GM12878 (cell line): ENCODE data around the gene STPG1. TPM values are rescaled to one million over a fixed set of nuclear protein-coding genes. Genes with fewer than 3 reads are reported as not detected.

Experiments used
- ATAC-seq: fragments of 200-7000 bp; cut with Tn5 transposase; 3 replicates; pipeline ENCODE4 v1.9.1; 2020; ENCODE audit warnings: mild to moderate bottlenecking, moderate library complexity
- BruUV-seq: library from RNA; stranded (reverse); fragments of 400-500 nt; replicated peaks from 2 replicates; lab custom pipeline; 2021; lab: Mats Ljungman, UMichigan
- CTCF ChIA-PET: fragments of 300-600 bp; sonication (Branson Sonifier 250); formaldehyde crosslinking; extraction: SDS; loops from one replicate; lab custom pipeline; 2021; ENCODE audit warnings: inconsistent platforms; lab: Yijun Ruan, JAX
- POLR2A ChIA-PET: fragments of 350-600 bp; formaldehyde crosslinking; extraction: SDS; loops from one replicate; lab custom pipeline; 2021; ENCODE audit warnings: inconsistent platforms; lab: Charles Lee
- RAD21 ChIA-PET: fragments of 300-600 bp; sonication (Branson Sonifier 250); formaldehyde crosslinking; loops from one replicate; lab custom pipeline; 2023; ENCODE audit warnings: antibody characterized with exemption; ENCODE audit not compliant: unreplicated experiment; lab: Charles Lee
- SMC1A ChIA-PET: fragments of 300-600 bp; sonication (Branson Sonifier 250); formaldehyde crosslinking; loops from one replicate; lab custom pipeline; 2023; ENCODE audit not compliant: unreplicated experiment, uncharacterized antibody; lab: Charles Lee
- DNase-seq: peaks from one replicate; pipeline ENCODE4 v3.0.0-alpha.2; 2011; ENCODE audit warnings: low read depth, low spot score
- FAIRE-seq: peaks from 3 replicates; lab custom pipeline; 2011; peaks lifted over from hg19 to GRCh38; lab: Jason Lieb, UNC
- H2AFZ ChIP-seq: 2 replicates; pipeline ENCODE4 v1.6.0; 2011; ENCODE audit warnings: low read depth, low read length, control low read depth; ENCODE audit not compliant: control insufficient read depth
- H3K27ac ChIP-seq: 2 replicates; pipeline ENCODE4 v1.5.1; 2011; ENCODE audit warnings: control low read depth; ENCODE audit not compliant: control insufficient read depth, insufficient read depth
- H3K27me3 ChIP-seq, 2 experiments: replicated peaks in 1 of 2; 2 replicates each; pipeline versions ENCODE4 v1.6.0 to v1.6.1; 2011; ENCODE audit warnings: low read length in 1 of 2; ENCODE audit not compliant: control insufficient read depth in 2 of 2, insufficient read depth in 2 of 2
- H3K36me3 ChIP-seq, 2 experiments: 2 replicates each; pipeline ENCODE4 v1.5.1; 2011; ENCODE audit warnings: low read length in 1 of 2; ENCODE audit not compliant: control insufficient read depth in 2 of 2, insufficient read depth in 2 of 2
- H3K4me1 ChIP-seq: 2 replicates; pipeline ENCODE4 v1.6.1; 2011; ENCODE audit warnings: mild to moderate bottlenecking, low read length, moderate library complexity, mixed read lengths; ENCODE audit not compliant: control insufficient read depth, insufficient read depth
- H3K4me2 ChIP-seq: 2 replicates; pipeline ENCODE4 v1.6.0; 2011; ENCODE audit warnings: control low read depth; ENCODE audit not compliant: control insufficient read depth, insufficient read depth
- H3K4me3 ChIP-seq: fragments of 200-600 bp; sonication (generic); 2 replicates; pipeline ENCODE4 v1.5.1; 2016
- H3K79me2 ChIP-seq: 2 replicates; pipeline ENCODE4 v1.6.0; 2011; ENCODE audit warnings: low read length; ENCODE audit not compliant: control insufficient read depth, insufficient read depth
- H3K9ac ChIP-seq: 2 replicates; pipeline ENCODE4 v1.8.0; 2011; ENCODE audit warnings: low read length, control low read depth, mixed read lengths; ENCODE audit not compliant: control insufficient read depth, insufficient read depth
- H3K9me3 ChIP-seq: replicated peaks from 3 replicates; pipeline ENCODE4 v1.5.1; 2011; ENCODE audit warnings: mild to moderate bottlenecking, low read length; ENCODE audit not compliant: control insufficient read depth, insufficient read depth
- H4K20me1 ChIP-seq: 2 replicates; pipeline ENCODE4 v1.6.0; 2011; ENCODE audit not compliant: control insufficient read depth, insufficient read depth
- CEBPB ChIP-seq, 2 experiments: fragments of 150-350 bp in 1 of 2; IDR thresholded peaks; 2 replicates each; pipeline ENCODE4 v1.6.1; 2012 to 2014; ENCODE audit warnings: low read depth in 2 of 2, low read length in 2 of 2, borderline replicate concordance in 1 of 2, inconsistent platforms in 1 of 2
- E2F4 ChIP-seq: IDR thresholded peaks from 2 replicates; pipeline ENCODE4 v1.6.1; 2012; ENCODE audit warnings: low read depth, low read length, improper control_type of control experiment
- E4F1 ChIP-seq: fragments of 450-650 bp; IDR thresholded peaks from 2 replicates; pipeline ENCODE4 v1.6.1; 2018; ENCODE audit warnings: borderline replicate concordance, mild to moderate bottlenecking; ENCODE audit not compliant: partially characterized antibody
- ETV6 ChIP-seq, 2 experiments: fragments of 450-650 bp in 1 of 2; IDR thresholded peaks in 1 of 2; conservative IDR thresholded peaks in 1 of 2; 2 replicates each; pipeline ENCODE4 v1.6.1; 2014; ENCODE audit warnings: antibody characterized with exemption in 1 of 2, borderline replicate concordance in 1 of 2, low read depth in 1 of 2, mild to moderate bottlenecking in 1 of 2, moderate library complexity in 1 of 2
- EZH2 ChIP-seq: IDR thresholded peaks from 2 replicates; pipeline ENCODE4 v1.6.1; 2012; ENCODE audit warnings: low read depth, mild to moderate bottlenecking, control low read depth, inconsistent platforms, low read length, borderline replicate concordance; ENCODE audit not compliant: control insufficient read depth
- GABPA ChIP-seq: IDR thresholded peaks from 2 replicates; pipeline ENCODE4 v1.6.1; 2014; ENCODE audit warnings: antibody characterized with exemption, low read depth, mild to moderate bottlenecking, inconsistent platforms
- KDM1A ChIP-seq: fragments of 200-600 bp; sonication (generic); IDR thresholded peaks from 2 replicates; pipeline ENCODE4 v1.6.1; 2016; ENCODE audit warnings: borderline replicate concordance
- MXI1 ChIP-seq: fragments of 150-350 bp; IDR thresholded peaks from 2 replicates; pipeline ENCODE4 v1.6.1; 2011; ENCODE audit warnings: low read depth, mild to moderate bottlenecking, inconsistent platforms, low read length, improper control_type of control experiment
- NFIC ChIP-seq: IDR thresholded peaks from 2 replicates; pipeline ENCODE4 v1.6.1; 2012; ENCODE audit warnings: low read depth, mild to moderate bottlenecking, inconsistent platforms, low read length, moderate library complexity
- NFYB ChIP-seq: IDR thresholded peaks from 2 replicates; pipeline ENCODE4 v1.6.1; 2011; ENCODE audit warnings: low read depth, mild to moderate bottlenecking, low read length, improper control_type of control experiment, moderate library complexity; ENCODE audit not compliant: insufficient read depth
- POLR2AphosphoS2 ChIP-seq: IDR thresholded peaks from 2 replicates; pipeline ENCODE4 v1.6.1; 2011; ENCODE audit warnings: low read depth, mild to moderate bottlenecking, low read length, improper control_type of control experiment, moderate library complexity
- RAD51 ChIP-seq: fragments of 450-650 bp; IDR thresholded peaks from 2 replicates; pipeline ENCODE4 v1.6.1; 2016; ENCODE audit warnings: moderate library complexity, mild to moderate bottlenecking, inconsistent platforms
- SMAD5 ChIP-seq: IDR thresholded peaks from 2 replicates; pipeline ENCODE4 v1.6.1; 2016; ENCODE audit warnings: antibody characterized with exemption, low read depth
- SUZ12 ChIP-seq: fragments of 200-600 bp; sonication (generic); IDR thresholded peaks from one replicate; pipeline ENCODE4 v1.6.1; 2018; ENCODE audit warnings: antibody characterized with exemption, mild to moderate bottlenecking; ENCODE audit not compliant: unreplicated experiment
- TAF1 ChIP-seq: IDR thresholded peaks from 2 replicates; pipeline ENCODE4 v1.6.1; 2011; ENCODE audit warnings: mild to moderate bottlenecking, low read depth, low read length, borderline replicate concordance
- TCF7 ChIP-seq: IDR thresholded peaks from 2 replicates; pipeline ENCODE4 v1.6.1; 2014; ENCODE audit warnings: antibody characterized with exemption, borderline replicate concordance
- YBX1 ChIP-seq: fragments of 450-650 bp; IDR thresholded peaks from 2 replicates; pipeline ENCODE4 v1.6.1; 2016; ENCODE audit warnings: antibody characterized with exemption
- ZNF622 ChIP-seq: fragments of 450-650 bp; IDR thresholded peaks from 2 replicates; pipeline ENCODE4 v1.6.1; 2017; ENCODE audit warnings: mild to moderate bottlenecking, inconsistent platforms
- WGBS: methylation state at CpG from one replicate; pipeline ENCODE4 v1.1.6; 2016; ENCODE audit warnings: low lambda C conversion rate; ENCODE audit not compliant: insufficient replicate concordance, insufficient coverage; ENCODE audit errors: missing lambda C conversion rate; 5-methylcytosine and 5-hydroxymethylcytosine counted together
- in situ Hi-C: fragments of 300-500 bp; cut with MboI; formaldehyde crosslinking; loops from 9 replicates; pipeline ENCODE4 v1.14.3; 2018; ENCODE audit warnings: mixed read lengths
- intact Hi-C: fragments of 100-400 bp; cut with micrococcal nuclease; formaldehyde crosslinking; loops from one replicate; pipeline ENCODE4 v1.14.2; 2022; ENCODE audit not compliant: unreplicated experiment
- polyA plus RNA-seq, 11 experiments: library from polyadenylated mRNA; depleted of rRNA in 4 of 11; unstranded in 6 of 11; stranded (reverse) in 5 of 11; fragments of >200 nt; fragmentation: Nextera tagmentation in 4 of 11; fragmentation: Illumina TruSeq in 1 of 11; extraction: Ambion mirVana in 4 of 11; extraction: Trizol in 1 of 11; gene quantifications; 1 replicate in 1 of 11; 2 replicates in 10 of 11; pipeline versions ENCODE4 v1.2.1 to v1.2.3, GENCODE V29; 2011 to 2016; ENCODE audit warnings: inconsistent platforms in 2 of 11, missing spikeins in 2 of 11, low read depth in 1 of 11
- total RNA-seq, 4 experiments: library from RNA; depleted of rRNA in 3 of 4; stranded (reverse); fragments of >200 nt in 3 of 4; fragmentation: Illumina TruSeq in 1 of 4; extraction: Trizol in 1 of 4; gene quantifications; 2 replicates each; pipeline versions ENCODE4 v1.2.1 to v1.2.3, GENCODE V29; 2013 to 2021

Gene STPG1
- total and polyA plus RNA-seq, 10 of the 15 experiments (the other 5 are each of a cell fraction or from before 2014, with no cell fraction given) = 0.22 to 2.6 (median 0.73) TPM

- TF ChIP-seq CEBPB (IDR thresholded peaks at IDR 0.05; ENCODE audit: borderline replicate concordance in 1 of 2, low read depth in 2 of 2, low read length in 2 of 2) = no peak
- TF ChIP-seq RAD51 = no peak
These were observed 44.3 kb upstream of the STPG1 start (continued) for GRCh38 chr1:24457866-24458265.

- in situ Hi-C loops (no loop called here), intact Hi-C loops (no loop called here)
- POLR2A ChIA-PET = no interaction called here
- no peaks in the 10 kb centered on the region; the same call in 2 of the 3 replicates for H3K9me3 ChIP-seq
- H3K4me2 ChIP-seq = no peak overlapping the region
- DNase-seq = no peak
- FAIRE-seq = no peak
- SMC1A ChIA-PET = no interaction called here
- BruUV-seq = no TSS peak
- RAD21 ChIA-PET = no interaction called here
- H3K27ac ChIP-seq = no peak overlapping the region
- WGBS = 97% methylated on average over 5 of the region's 5 CpGs
- peaks cover 0 to 5% of the 10 kb centered on the region in 2 experiments; a peak in 3 of 4 replicates for H3K36me3 ChIP-seq
- 0 out of 2 replicates have a peak, but pooled peaks cover 3% of the 10 kb centered on the region for H3K4me1 ChIP-seq
- CTCF ChIA-PET = interaction anchor here (0.7 kb wide), 1 partner anchor 64 kb away, joined by 4 read pairs; no protein-coding TSS in a partner anchor
- H3K4me3 ChIP-seq = no peak overlapping the region
- H2AFZ ChIP-seq = no peak overlapping the region
- no peaks in the 10 kb centered on the region for H3K27me3 ChIP-seq
- no peak overlapping the region for H3K9ac ChIP-seq
- no peaks in the 10 kb centered on the region for H3K79me2 ChIP-seq
- no peak for ATAC-seq
- no peaks in the 10 kb centered on the region for H4K20me1 ChIP-seq
- TF ChIP-seq YBX1 (no peak), ETV6 (conservative IDR thresholded peaks at IDR 0.05 in 1 of 2, IDR thresholded peaks at IDR 0.05 in 1 of 2; ENCODE audit: borderline replicate concordance in 1 of 2, low read depth in 1 of 2) (no peak), KDM1A (no peak), NFIC (no peak), TCF7 (no peak), E4F1 (no peak), MXI1 (no peak), NFYB (no peak), SMAD5 (no peak), POLR2AphosphoS2 (no peak), GABPA (no peak), TAF1 (no peak), SUZ12 (no peak), ZNF622 (no peak), EZH2 (no peak), E2F4 (no peak)
These were observed 41.7 kb upstream of the STPG1 start for GRCh38 chr1:24455272-24455671.
